BLaER1 treated with 17β-estradiol and CSF1 and Interleukin-3, amounts not matched to agents 10 nM and 100 nM (cell line): ENCODE measurements around the gene TTK.

Source experiments
- H3K27ac ChIP-seq, 11 experiments: shearing (Covaris generic); formaldehyde crosslinking; 2 replicates each; pipeline ENCODE4 v1.8.1; 2022
- H3K27me3 ChIP-seq, 11 experiments: shearing (Covaris generic); formaldehyde crosslinking; 2 replicates each; pipeline ENCODE4 v1.8.1; 2022
- H3K36me3 ChIP-seq, 11 experiments: shearing (Covaris generic); formaldehyde crosslinking; 2 replicates each; pipeline ENCODE4 v1.8.1; 2022
- H3K4me1 ChIP-seq, 10 experiments: shearing (Covaris generic); formaldehyde crosslinking; 2 replicates each; pipeline ENCODE4 v1.8.1; 2022
- H3K4me2 ChIP-seq, 11 experiments: shearing (Covaris generic); formaldehyde crosslinking; 2 replicates each; pipeline ENCODE4 v1.8.1; 2022
- H3K4me3 ChIP-seq, 10 experiments: shearing (Covaris generic); formaldehyde crosslinking; 2 replicates each; pipeline ENCODE4 v1.8.1; 2022
- H3K9ac ChIP-seq, 11 experiments: shearing (Covaris generic); formaldehyde crosslinking; 2 replicates each; pipeline ENCODE4 v1.8.1; 2022
- H3K9me3 ChIP-seq, 11 experiments: shearing (Covaris generic); formaldehyde crosslinking; replicated peaks in 1 of 11; 2 replicates each; pipeline ENCODE4 v1.8.1; 2022
- H4K20me1 ChIP-seq, 11 experiments: shearing (Covaris generic); formaldehyde crosslinking; 2 replicates each; pipeline ENCODE4 v1.8.1; 2022
- Cebpa-rat ChIP-seq, 11 experiments: shearing (Covaris generic); IDR thresholded peaks; 2 replicates each; pipeline ENCODE4 v1.8.1; 2022

TTK gene

DNA sequence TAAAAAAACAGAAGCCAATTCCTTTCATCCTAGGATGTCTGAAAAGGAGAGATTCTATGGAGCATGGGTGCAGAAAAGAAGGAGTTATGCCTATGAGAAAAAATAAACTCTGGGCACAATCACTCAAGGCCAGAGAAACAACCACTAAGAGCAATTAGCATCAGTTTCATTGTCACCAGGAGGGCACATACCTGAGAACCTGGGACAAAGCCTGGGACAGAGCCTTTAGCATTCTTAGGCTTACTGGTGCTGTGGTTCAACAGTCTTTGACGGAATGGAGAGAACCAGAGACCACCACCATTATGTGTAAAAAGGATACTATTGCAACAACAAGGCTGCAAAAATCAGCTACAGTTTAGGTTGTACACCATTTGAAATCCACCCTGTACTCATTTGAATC, 72.6 kb downstream of the TTK start:
- Histone ChIP-seq H3K4me2 (no peak overlapping the region), H3K4me3 (no peak overlapping the region), H3K27ac (no peak overlapping the region), H4K20me1 (no peaks in the 10 kb centered on the region), H3K9ac (no peak overlapping the region), H3K4me1 (peaks cover 0 to 15% (median 0%) of the 10 kb centered on the region in 10 experiments; a peak in 7 of 20 replicates), H3K27me3 (no peaks in the 10 kb centered on the region), H3K9me3 (no peaks in the 10 kb centered on the region; a peak in 1 of 22 replicates), H3K36me3 (no peaks in the 10 kb centered on the region)
- no peak for TF ChIP-seq Cebpa-rat (IDR thresholded peaks at IDR 0.05)

DNA sequence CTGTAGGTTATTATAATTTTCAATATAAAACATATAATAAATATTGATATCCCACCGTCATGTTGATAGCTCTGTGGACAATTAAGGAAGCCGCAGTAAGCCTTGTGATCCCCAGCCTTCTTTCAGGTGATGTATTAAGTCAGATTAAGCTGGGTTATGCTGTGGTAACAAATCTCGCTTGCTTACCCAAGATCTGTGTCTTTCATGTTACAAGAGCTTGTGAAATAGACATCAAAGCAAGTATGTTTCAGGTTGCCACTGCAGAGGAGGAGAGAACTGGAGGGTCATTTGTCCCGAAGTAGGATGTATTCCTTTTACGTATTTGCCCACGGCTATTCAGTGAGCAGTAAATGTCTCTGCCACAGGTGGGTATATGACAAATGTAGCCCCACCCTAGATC, 84.2 kb downstream of the TTK start:
- no peaks in the 10 kb centered on the region for H3K4me1 ChIP-seq
- H3K27ac ChIP-seq = no peak overlapping the region
- H3K9ac ChIP-seq = no peak overlapping the region
- no peak overlapping the region for H3K4me2 ChIP-seq
- H4K20me1 ChIP-seq = no peaks in the 10 kb centered on the region
- no peak overlapping the region for H3K4me3 ChIP-seq
- no peaks in the 10 kb centered on the region for H3K27me3 ChIP-seq
- H3K9me3 ChIP-seq = no peaks in the 10 kb centered on the region
- TF ChIP-seq Cebpa-rat (IDR thresholded peaks at IDR 0.05) = no peak
- H3K36me3 ChIP-seq = no peaks in the 10 kb centered on the region

DNA sequence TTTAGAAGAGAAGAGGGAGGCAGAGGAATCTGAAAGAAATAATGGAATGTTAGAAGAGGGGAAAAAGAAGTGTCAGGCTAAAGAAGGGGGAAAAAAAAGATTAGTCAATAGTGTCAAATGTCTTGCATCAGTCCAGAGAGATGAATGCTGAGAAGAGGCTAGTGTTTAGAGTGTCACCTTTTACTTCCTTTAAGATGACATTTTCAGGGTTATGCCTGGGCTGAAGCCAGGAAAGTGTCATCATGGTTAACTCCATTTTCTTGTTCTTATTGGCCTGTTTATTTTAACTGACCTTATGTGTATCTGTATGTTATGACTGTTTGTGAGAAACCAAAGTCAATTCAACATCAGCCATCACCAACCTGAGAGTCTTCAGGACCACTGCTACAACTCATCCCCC, 87.1 kb downstream of the TTK start:
- H3K36me3 ChIP-seq = no peaks in the 10 kb centered on the region
- no peak for TF ChIP-seq Cebpa-rat (IDR thresholded peaks at IDR 0.05)
- H3K27me3 ChIP-seq = no peaks in the 10 kb centered on the region
- no peak overlapping the region for H3K27ac ChIP-seq
- H3K4me3 ChIP-seq = no peak overlapping the region
- no peak overlapping the region for H3K4me2 ChIP-seq
- no peaks in the 10 kb centered on the region for H3K9me3 ChIP-seq
- no peaks in the 10 kb centered on the region for H3K4me1 ChIP-seq
- no peaks in the 10 kb centered on the region for H4K20me1 ChIP-seq
- H3K9ac ChIP-seq = no peak overlapping the region
